Measurements from ENCODE around the gene RELA. TPM values are rescaled to one million over a fixed set of nuclear protein-coding genes. Genes with fewer than 3 reads are reported as not detected.

RELA gene
- total and polyA plus RNA-seq, 5 donors = 30.6 to 54.6 (median 40.5) TPM

GRCh38 chr11:65618763-65619162 is 44.0 kb downstream of the RELA start:
- no peaks in the 10 kb centered on the region for H3K9me3 ChIP-seq (ENCODE audit: control insufficient read depth, low read length)
- H3K4me3 ChIP-seq (ENCODE audit: low read length) = no peak overlapping the region
- 89% methylated on average over 14 of the region's 14 CpGs for WGBS
- DNase-seq = peak in 1 of 3 donors; percentile 30
- no peak for ATAC-seq
- peaks cover 3% of the 10 kb centered on the region for H3K4me1 ChIP-seq (ENCODE audit: control insufficient read depth, insufficient read depth, low read length)
- H3K27ac ChIP-seq (ENCODE audit: low read length) = no peak overlapping the region
- H3K27me3 ChIP-seq (ENCODE audit: control insufficient read depth, insufficient read depth) = no peaks in the 10 kb centered on the region
- intact Hi-C loops (cut with DNase I) = no loop called here

DNA sequence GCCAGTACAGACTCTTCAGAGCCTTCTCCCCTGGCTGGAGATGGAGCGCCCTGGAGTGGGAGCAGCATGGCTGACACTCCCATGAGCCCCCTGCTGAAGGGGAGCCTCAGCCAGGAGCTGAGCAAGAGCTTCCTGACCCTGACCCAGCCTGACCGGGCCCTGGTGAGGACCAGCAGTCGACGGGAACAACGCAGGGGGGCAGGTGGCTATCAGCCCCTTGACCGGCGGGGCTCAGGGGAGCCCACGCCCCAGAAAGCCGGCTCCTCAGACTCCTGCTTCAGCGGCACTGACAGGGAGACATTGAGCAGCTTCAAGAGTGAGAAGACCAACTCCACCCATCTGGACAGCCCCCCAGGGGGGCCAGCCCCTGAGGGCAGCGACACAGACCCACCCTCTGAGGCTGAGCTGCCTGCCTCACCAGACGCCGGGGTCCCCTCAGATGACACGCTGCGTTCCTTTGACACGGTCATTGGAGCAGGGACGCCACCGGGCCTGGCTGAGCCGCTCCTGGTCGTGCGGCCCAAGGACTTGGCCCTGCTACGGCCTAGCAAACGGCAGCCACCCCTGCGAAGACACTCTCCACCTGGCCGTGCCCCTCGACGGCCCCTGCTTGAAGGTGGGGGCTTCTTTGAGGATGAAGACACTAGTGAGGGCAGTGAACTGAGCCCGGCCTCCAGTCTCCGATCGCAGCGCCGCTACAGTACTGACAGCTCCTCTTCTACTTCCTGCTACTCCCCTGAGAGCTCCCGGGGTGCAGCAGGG is 44.5 kb downstream of the RELA start:
- intact Hi-C loops (cut with DNase I) = no loop called here
- DNase-seq (peak in 2 of 3 donors; percentile 52 to 71), ATAC-seq (no peak)
- WGBS = 91% methylated on average over 33 of the region's 33 CpGs
- Histone ChIP-seq H3K27ac (ENCODE audit: low read length) (no peak overlapping the region), H3K4me1 (ENCODE audit: control insufficient read depth, insufficient read depth, low read length) (peaks cover 3% of the 10 kb centered on the region), H3K27me3 (ENCODE audit: control insufficient read depth, insufficient read depth) (no peaks in the 10 kb centered on the region), H3K4me3 (ENCODE audit: low read length) (no peak overlapping the region), H3K9me3 (ENCODE audit: control insufficient read depth, low read length) (no peaks in the 10 kb centered on the region)

DNA sequence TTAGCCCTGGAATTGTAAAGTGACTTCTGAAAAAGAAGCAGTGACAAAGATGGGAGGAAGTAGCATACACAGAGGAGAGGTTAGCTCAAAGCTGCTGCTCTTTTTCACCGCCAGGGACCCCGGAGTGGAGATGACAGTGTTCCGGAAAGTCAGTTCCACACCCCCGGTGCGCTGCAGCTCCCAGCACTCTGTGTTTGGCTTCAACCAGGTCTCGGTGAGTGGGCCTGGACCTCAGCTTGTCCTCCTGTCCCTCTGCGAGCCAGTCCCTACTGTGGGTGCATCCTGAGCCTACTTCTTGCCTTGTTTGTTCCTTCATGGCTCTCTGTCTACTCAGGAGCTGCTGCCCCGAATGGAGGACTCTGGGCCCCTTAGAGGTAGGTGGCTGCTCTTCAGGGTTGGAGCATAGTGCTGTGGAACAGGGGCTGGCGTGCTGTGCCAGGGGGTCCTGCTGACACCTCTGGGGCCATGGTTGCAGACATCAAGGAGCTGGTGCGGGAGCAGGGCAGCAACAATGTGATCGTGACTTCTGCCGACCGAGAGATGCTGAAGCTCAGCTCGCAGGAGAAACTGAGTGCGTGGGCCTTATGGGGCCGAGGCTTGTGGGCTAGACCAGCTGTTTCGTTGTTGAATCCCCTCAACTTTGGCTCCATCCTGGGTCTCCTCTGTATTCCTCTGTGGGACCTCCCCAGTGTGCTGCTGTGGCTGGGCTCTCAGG is 45.4 kb downstream of the RELA start:
- H3K9me3 ChIP-seq (ENCODE audit: control insufficient read depth, low read length) = no peaks in the 10 kb centered on the region
- WGBS = 90% methylated on average over 17 of the region's 17 CpGs
- no peak for ATAC-seq
- intact Hi-C loops (cut with DNase I) = no loop called here
- DNase-seq = no peak
- peaks cover 3% of the 10 kb centered on the region for H3K4me1 ChIP-seq (ENCODE audit: control insufficient read depth, insufficient read depth, low read length)
- no peak overlapping the region for H3K27ac ChIP-seq (ENCODE audit: low read length)
- no peak overlapping the region for H3K4me3 ChIP-seq (ENCODE audit: low read length)
- H3K27me3 ChIP-seq (ENCODE audit: control insufficient read depth, insufficient read depth) = no peaks in the 10 kb centered on the region

- DNase-seq = no peak
- Histone ChIP-seq H3K9me3 (ENCODE audit: control insufficient read depth, low read length) (no peaks in the 10 kb centered on the region), H3K27ac (ENCODE audit: low read length) (no peak overlapping the region), H3K27me3 (ENCODE audit: control insufficient read depth, insufficient read depth) (no peaks in the 10 kb centered on the region), H3K4me1 (ENCODE audit: control insufficient read depth, insufficient read depth, low read length) (peaks cover 3% of the 10 kb centered on the region), H3K4me3 (ENCODE audit: low read length) (peak overlapping the region; percentile 91)
- WGBS = 68% methylated on average over 10 of the region's 10 CpGs
- intact Hi-C loops (cut with DNase I) = no loop called here
- ATAC-seq = no peak
These were observed 46.1 kb downstream of the RELA start for GRCh38 chr11:65616575-65617001.

DNA sequence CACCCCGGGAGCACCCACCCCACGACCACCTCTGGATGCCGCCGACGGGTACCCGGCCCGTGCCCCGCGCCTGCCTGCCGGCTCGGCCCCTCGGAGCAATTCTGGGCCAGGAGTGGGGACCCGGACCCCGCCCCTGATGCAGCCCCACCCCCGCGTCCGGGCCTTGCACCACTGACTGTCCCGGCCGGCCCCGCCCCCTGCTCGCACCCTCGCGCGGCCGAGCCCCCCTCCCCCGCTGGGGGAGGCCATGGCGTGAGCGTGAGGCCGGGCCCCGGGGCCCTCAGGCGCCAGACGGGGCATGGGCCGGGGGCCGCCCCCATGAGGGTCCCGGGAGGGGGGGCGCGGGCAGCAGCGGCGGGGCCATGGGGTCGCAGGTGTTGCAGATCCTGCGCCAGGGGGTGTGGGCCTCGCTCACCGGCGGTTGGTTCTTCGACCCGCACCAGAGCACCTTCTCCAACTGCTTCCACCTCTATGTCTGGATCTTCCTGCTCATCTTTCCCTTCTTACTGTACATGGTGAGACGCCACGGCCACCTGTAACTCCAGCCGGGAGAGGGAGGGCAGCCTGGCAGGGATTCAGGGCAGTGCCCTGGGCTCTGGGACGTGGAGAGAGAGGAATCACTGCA is 46.7 kb downstream of the RELA start:
- ATAC-seq (peak; percentile 0), DNase-seq (peak in 1 of 3 donors; percentile 74)
- peaks cover 3% of the 10 kb centered on the region for H3K4me1 ChIP-seq (ENCODE audit: control insufficient read depth, insufficient read depth, low read length)
- H3K4me3 ChIP-seq (ENCODE audit: low read length) = peak overlapping the region; percentile 91
- WGBS = under 1% methylated on average over 50 of the region's 50 CpGs
- intact Hi-C loops (cut with DNase I) = no loop called here
- H3K9me3 ChIP-seq (ENCODE audit: control insufficient read depth, low read length) = no peaks in the 10 kb centered on the region
- no peaks in the 10 kb centered on the region for H3K27me3 ChIP-seq (ENCODE audit: control insufficient read depth, insufficient read depth)
- H3K27ac ChIP-seq (ENCODE audit: low read length) = peak overlapping the region; percentile 83

- ATAC-seq = peak; percentile 85 to 90
- H3K4me1 ChIP-seq (ENCODE audit: control insufficient read depth, insufficient read depth, low read length) = peaks cover 3% of the 10 kb centered on the region
- peak within 1 kb of the TSS; percentile 91 for H3K4me3 ChIP-seq (ENCODE audit: low read length)
- no peaks in the 10 kb centered on the region for H3K27me3 ChIP-seq (ENCODE audit: control insufficient read depth, insufficient read depth)
- no peaks in the 10 kb centered on the region for H3K9me3 ChIP-seq (ENCODE audit: control insufficient read depth, low read length)
- under 1% methylated on average over 55 of the region's 55 CpGs for WGBS
- peak within 1 kb of the TSS; percentile 90 for H3K27ac ChIP-seq (ENCODE audit: low read length)
- DNase-seq = peak; percentile 100
- intact Hi-C loops (cut with DNase I) = no loop called here
These were observed 47.3 kb downstream of the RELA start, which contains the start of gene PCNX3 for GRCh38 chr11:65615229-65615949. Gene PCNX3 (plus strand): TSS chr11:65615776. CDS start chr11:65616312, 536 bp downstream.

- intact Hi-C loops (cut with DNase I) = loop anchor here in 1 of 4 donors (5.0 kb wide), 1 partner anchor 36 kb away; the partner anchor contains the start of gene EHBP1L1
- ATAC-seq = no peak
- DNase-seq = peak; percentile 43 to 79 (median 72)
These were observed 49.4 kb downstream of the RELA start for GRCh38 chr11:65613091-65613928.

DNA sequence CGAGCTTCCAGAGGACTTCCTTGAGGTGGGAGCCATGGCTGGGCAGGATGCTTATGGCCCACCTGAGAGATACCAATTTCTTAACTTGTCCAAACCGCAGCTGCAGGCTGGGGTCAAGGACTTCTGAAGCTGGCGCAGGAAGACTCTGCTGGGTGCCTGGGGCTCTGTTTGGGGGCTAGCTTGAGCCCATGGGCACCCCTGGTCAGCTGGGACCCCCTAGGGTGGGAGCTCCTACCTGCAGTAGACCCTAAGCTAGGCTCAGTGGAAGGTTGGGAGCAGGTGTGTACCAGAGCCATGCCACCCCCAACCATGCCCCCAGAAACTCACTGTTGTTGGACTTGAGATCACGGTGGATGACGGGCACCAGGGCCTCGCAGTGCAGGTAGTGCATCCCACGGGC is 50.0 kb downstream of the RELA start:
- WGBS = 50% methylated on average over 7 of the region's 7 CpGs
- intact Hi-C loops (cut with DNase I) = loop anchor here in 1 of 4 donors (5.0 kb wide), 1 partner anchor 35 kb away; the partner anchor contains the start of gene EHBP1L1

More at GRCh38 chr11:65613091-65613928, 49.4 kb downstream of the RELA start:
- Histone ChIP-seq H3K27ac (ENCODE audit: low read length) (peak overlapping the region; percentile 93), H3K27me3 (ENCODE audit: control insufficient read depth, insufficient read depth) (no peaks in the 10 kb centered on the region), H3K9me3 (ENCODE audit: control insufficient read depth, low read length) (no peaks in the 10 kb centered on the region), H3K4me1 (ENCODE audit: control insufficient read depth, insufficient read depth, low read length) (peaks cover 5% of the 10 kb centered on the region), H3K4me3 (ENCODE audit: low read length) (peak overlapping the region; percentile 82)
- 20% methylated on average over 43 of the region's 43 CpGs for WGBS

DNA sequence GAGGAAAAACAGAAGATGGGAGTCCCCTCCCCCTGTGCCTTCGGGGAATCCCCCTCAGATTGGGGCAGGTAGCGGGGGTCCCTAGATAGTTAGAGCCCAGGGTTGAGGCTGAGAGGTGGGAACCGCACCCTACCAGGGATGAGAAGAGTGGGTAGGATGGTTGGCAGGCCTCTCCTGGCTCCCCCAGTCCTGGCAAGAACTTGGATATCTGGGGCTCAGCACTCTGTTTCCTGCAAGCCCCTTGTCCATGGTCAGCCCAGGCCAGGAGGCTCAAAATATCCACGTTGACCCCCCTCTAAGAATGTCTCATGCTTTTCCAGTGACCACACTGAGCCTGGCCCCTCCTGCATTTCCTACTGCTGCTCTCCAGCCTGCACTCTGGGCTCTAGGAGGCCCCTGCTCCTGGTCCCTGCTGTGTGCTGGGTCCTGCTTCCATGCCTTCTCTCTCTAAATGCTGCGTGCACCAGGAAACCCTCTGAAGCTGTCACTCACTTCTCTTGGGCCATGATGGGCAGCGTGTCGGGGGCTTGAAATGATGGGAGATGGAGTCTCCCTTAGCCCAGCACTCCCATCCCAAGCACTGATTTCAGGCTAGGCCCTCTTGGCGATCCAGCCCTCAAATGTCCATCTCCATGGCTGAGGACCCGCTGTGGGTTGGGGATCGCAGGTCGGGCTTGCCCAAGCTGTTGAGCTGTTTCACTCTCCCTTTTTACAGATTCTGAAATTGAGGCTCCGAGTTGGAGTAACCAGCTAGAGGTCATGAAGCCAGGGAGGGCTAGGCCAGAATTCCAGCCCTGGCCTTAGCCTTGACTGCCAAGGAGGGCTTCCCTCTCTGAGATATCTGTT is 50.7 kb downstream of the RELA start:
- Histone ChIP-seq H3K27me3 (ENCODE audit: control insufficient read depth, insufficient read depth) (no peaks in the 10 kb centered on the region), H3K9me3 (ENCODE audit: control insufficient read depth, low read length) (no peaks in the 10 kb centered on the region), H3K4me1 (ENCODE audit: control insufficient read depth, insufficient read depth, low read length) (peaks cover 10% of the 10 kb centered on the region), H3K27ac (ENCODE audit: low read length) (peak overlapping the region; percentile 80), H3K4me3 (ENCODE audit: low read length) (peak overlapping the region; percentile 82)
- WGBS = 45% methylated on average over 12 of the region's 12 CpGs
- intact Hi-C loops (cut with DNase I) = loop anchor here in 1 of 4 donors (5.0 kb wide), 1 partner anchor 35 kb away; the partner anchor contains the start of gene EHBP1L1
- ATAC-seq (no peak), DNase-seq (no peak)

More for the DNA sequence above, 50.0 kb downstream of the RELA start:
- no peak for DNase-seq
- no peaks in the 10 kb centered on the region for H3K9me3 ChIP-seq (ENCODE audit: control insufficient read depth, low read length)
- peaks cover 6% of the 10 kb centered on the region for H3K4me1 ChIP-seq (ENCODE audit: control insufficient read depth, insufficient read depth, low read length)
- no peaks in the 10 kb centered on the region for H3K27me3 ChIP-seq (ENCODE audit: control insufficient read depth, insufficient read depth)
- ATAC-seq = no peak
- peak overlapping the region; percentile 82 for H3K4me3 ChIP-seq (ENCODE audit: low read length)
- peak overlapping the region; percentile 93 for H3K27ac ChIP-seq (ENCODE audit: low read length)
